ENCODE measurements around the gene CDK5RAP1.
"Not testable (repeated sequence)": the region's sequence is repeated elsewhere in the genome, so short reads cannot be mapped to it uniquely, and the experiment has no call there.

The CDK5RAP1 gene

GRCh38 chr20:33401184-33401920, at the start of gene CDK5RAP1:
CDK5RAP1 (minus strand) TSS chr20:33401519; CDS start chr20:33397064, 4,455 bp downstream.
- peak; percentile 68 for DNase-seq

DNA sequence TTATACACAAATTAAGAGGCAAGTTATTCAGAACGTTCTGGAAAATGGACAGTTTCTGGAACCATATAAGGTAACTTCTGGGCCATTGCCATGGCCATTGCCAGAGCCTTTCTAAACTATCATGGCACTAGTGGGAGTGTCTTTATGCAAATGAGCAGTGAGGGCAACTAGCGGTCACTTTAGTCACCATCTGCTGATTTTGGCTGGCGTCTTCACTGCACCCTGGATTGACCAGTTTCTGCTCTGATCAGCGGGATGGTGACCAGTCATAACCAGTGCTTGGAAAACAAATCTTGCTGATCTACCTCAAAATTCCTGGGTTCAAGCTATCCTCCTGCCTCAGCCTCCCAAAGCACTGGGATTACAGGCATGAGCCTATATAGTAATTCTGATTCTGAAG, 49.5 kb upstream of the CDK5RAP1 start:
- no peak for DNase-seq

GRCh38 chr20:33445881-33446625, 44.7 kb upstream of the CDK5RAP1 start:
- no peak for DNase-seq

DNA sequence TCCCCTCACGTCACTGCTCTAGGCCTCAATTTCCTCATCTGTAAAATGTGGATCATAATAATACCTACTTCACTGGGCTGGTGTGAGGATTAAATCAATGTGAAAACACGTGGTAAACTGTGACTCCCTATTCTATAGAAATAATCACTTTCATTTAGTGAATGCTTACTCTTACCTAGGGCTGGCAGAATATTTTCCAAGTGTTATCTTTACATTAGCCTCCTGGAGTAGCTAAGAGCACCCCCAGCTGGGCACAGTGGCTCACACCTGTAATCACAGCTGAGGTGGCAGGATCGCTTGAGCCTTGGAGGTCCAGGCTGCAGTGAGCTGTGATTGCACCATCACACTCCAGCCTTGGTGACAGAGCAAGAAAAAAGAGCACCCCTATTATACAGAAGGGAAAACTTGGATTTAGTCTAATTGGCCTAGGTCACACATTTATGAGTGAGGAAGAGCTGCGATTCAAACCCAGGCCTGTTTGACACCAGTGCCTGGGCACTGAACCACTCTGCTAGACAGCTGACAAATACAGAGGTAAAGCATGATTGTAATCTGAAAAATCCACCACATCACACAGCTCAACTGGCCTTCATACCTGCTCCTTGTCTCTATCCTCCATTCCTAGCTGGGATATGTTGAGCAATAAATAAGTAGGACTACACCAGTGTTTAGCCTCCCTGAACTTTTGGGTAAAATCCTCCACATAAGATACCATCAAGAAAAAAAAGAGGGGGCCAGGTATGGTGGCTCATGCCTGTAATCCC, 43.7 kb upstream of the CDK5RAP1 start:
- no peak for DNase-seq

DNA sequence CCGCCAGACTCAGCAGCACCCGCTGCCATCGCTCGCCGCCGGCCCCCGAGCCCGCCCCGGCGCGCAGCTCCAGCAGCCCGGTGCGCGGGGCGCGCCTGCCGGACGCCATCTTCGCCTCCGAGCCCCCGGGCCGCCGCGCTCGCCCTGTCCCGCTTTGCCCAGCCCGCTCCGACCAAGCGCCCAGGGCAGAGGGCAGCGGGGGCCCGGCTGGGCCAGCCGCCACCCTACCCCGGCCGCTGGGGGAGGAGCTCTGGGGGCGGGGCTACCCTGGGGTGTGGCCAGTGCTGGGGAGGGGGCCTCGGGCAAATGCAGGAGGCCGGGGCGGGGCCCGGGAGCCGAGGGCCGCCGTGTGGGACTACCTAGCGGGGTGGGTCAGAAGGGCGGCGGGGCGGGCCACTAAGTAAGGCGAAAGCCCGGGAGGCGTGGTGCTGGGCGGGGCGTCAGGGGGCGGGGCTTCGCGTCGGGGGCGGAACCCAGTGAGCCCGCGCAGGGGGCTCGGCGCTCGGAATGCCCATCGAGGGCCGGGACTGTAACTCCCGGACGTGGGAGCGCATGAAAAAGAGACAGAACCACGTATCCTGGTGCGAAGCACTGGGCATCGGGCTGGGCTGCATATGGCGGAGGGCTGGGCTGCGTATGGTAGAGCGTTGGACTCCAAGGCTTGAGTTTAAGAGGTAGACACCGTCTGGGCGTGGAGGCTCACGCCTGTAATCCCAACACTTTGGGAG, 42.4 kb upstream of the CDK5RAP1 start, which contains the start of gene SNTA1:
Gene SNTA1, minus strand, starts transcription at position 252 of the 728 bp plus-strand sequence. Its CDS starts 143 bp downstream, at position 109.
- peak; percentile 81 for DNase-seq

GRCh38 chr20:33443006-33443511, 41.7 kb upstream of the CDK5RAP1 start:
- DNase-seq: no peak

GRCh38 chr20:33442136-33443005, 41.1 kb upstream of the CDK5RAP1 start:
- DNase-seq: no peak

DNA sequence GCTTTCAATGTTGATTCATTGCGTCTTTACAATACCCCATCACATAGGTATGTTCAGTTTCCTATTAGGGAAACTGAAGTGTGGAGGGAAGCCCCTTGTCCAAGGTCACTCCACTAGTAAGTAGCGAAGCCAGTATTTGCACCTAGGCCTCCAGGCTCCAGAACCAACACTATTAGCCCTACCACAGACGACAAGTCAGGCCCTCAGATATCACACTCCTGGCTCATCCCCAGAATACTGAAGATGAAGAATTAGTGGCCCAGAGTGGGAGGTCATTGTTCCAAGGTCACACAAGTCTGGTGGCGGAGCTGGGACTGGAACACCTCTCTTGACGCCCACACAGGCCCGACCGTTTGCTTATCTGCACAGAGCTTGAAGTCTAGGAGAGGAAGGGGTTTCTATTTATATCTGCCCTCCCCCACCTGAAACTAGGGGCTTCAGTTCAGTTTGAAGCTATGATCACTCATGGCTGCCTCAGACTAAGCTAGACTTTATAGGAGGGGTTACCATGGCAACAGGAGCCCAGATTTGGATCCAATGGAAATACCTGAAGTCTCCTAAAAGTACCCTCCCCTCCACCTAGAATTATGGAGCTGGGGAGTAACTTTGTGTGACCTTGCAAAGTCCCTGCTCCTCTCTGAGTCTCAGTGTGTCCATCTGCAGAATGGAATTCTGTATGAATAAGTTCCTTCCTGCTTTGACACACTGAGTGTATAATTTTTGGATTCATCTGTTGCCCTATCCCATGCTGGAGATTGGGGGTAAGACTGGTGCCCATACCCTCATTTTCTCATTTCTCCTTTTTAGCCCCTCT, 40.0 kb upstream of the CDK5RAP1 start:
- DNase-seq: no peak

GRCh38 chr20:33440562-33440961, 39.2 kb upstream of the CDK5RAP1 start:
- DNase-seq: not testable (repeated sequence)

GRCh38 chr20:33438481-33438880, 37.2 kb upstream of the CDK5RAP1 start:
- no peak for DNase-seq

- DNase-seq: no peak
Observed at GRCh38 chr20:33437141-33437911, 36.0 kb upstream of the CDK5RAP1 start.

- no peak for DNase-seq
Observed at GRCh38 chr20:33434434-33434833, 33.1 kb upstream of the CDK5RAP1 start.

DNA sequence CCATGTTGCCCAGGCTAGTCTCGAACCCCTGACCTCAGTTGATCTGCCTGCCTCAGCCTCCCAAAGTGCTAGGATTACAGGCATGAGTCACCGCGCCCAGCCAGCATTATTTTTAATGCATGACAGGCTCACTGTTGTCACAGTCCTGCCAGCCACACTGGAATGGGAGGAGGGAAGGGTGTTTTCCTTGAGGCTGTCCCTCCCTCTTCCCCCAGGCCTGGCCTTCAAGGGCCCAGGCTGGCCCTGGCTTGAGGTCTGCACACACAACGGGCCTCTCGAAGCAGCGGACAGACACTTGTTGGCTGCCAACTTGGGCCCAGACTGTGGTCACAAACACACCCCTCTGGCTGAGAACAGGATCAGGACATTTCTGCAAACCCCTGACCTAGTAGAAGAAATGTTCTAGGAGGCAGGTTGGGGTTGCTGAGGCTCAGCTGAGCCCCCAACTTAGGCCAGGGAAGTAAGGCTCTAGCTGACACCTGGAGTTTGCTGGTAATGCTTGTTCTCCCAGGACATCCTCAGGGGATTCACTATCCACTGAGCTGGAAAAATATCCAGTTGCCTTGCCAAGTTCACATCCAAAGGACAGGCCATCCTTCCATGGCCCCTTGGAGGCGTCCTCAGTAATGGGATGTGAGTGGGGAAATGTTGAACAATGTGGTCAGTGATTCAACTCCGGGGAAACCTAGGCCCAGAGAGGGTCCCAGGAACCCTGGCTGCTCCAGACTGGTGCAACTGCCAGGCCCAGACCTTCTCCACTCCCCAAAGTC, 32.3 kb upstream of the CDK5RAP1 start:
- no peak for DNase-seq

GRCh38 chr20:33431797-33432381, 30.6 kb upstream of the CDK5RAP1 start:
- DNase-seq: no peak

- DNase-seq: not testable (repeated sequence)
Observed at GRCh38 chr20:33423875-33424274, 22.6 kb upstream of the CDK5RAP1 start.

- DNase-seq: no peak
Observed at GRCh38 chr20:33423141-33423834, 22.0 kb upstream of the CDK5RAP1 start.

DNA sequence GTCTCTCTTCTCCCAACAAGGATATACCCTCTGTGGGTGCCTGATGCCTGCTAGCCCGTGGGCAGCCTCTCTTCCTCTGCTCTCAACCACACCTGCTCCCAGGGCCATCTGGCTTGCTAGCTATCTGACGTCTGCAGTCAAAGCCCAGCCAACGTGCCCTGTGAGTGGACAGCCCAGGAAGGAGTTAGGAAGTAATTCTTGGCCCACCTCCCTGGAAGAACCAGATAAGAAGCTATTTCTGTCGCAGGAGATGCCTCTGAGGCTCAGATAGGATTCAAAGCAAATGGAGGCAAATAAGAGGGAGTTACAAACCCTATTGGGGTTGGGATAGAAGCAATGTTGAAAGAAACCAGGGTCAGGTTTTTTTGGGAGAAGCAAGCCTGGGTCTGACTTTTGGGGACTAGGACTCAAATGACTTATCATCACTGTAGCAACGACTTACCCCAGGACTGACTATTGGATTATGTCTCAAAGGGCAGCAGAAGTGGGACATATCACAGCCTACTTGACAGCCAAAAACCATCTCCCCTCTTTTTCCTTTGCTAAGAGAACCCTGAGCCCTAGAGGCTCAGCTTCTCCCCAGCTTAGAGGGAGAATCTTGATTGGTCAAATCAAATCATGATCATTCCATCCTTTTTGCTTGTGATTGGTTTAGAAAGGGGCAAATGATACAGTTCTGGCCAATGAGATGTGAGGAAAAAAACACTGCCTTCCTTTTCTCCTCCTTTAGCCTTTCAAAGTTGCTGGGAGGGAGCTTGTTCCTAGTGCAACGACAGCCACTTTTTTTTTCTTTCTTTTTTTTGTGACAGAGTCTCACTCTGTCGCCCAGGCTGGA, 18.0 kb upstream of the CDK5RAP1 start:
- DNase-seq: no peak

Measured in NCI-H510A treated with DMSO at 0.1 percent for 48 hours (cell line).